Brain microvascular endothelial cell (primary cell): ENCODE data around the gene PRKCH.

Source experiments
- DNase-seq: peaks from one replicate; pipeline ENCODE4 v3.0.0-alpha.2; 2020
- H3K27ac ChIP-seq: fragments of 250-450 bp; sonication (Bioruptor Pico); 2 replicates; pipeline ENCODE4 v1.5.1; 2020; ENCODE audit warnings: mild to moderate bottlenecking, moderate library complexity
- H3K27me3 ChIP-seq: fragments of 250-450 bp; sonication (Bioruptor Pico); replicated peaks from 2 replicates; pipeline ENCODE4 v1.5.1; 2020; ENCODE audit warnings: mild to moderate bottlenecking
- H3K36me3 ChIP-seq: fragments of 250-450 bp; sonication (Bioruptor Pico); replicated peaks from 2 replicates; pipeline ENCODE4 v1.5.1; 2020; ENCODE audit warnings: mild to moderate bottlenecking
- H3K4me3 ChIP-seq: 2 replicates; pipeline ENCODE4 v1.5.1; 2011; ENCODE audit warnings: low read depth, mild to moderate bottlenecking, control low read depth, low read length, moderate library complexity
- CTCF ChIP-seq: IDR thresholded peaks from 2 replicates; pipeline ENCODE4 v1.5.1; 2011; ENCODE audit warnings: low read depth, mild to moderate bottlenecking, moderate library complexity, low read length, control low read depth, inconsistent platforms; ENCODE audit errors: missing control alignments
- in situ Hi-C: cut with HindIII; loops from 2 replicates; pipeline ENCODE4 v1.10.0; 2017; ENCODE audit warnings: low sequenced_read_pairs, low pct_ligation_motif_present

Gene PRKCH

GRCh38 chr14:61322011-61322798 lies 826 bp downstream of the PRKCH start:
- in situ Hi-C loops: no loop called here
- DNase-seq: no peak
- H3K4me3 ChIP-seq: peak overlapping the region; percentile 56
- no peak overlapping the region for H3K27ac ChIP-seq
- no peaks in the 10 kb centered on the region for H3K27me3 ChIP-seq
- no peak for TF ChIP-seq CTCF
- no peaks in the 10 kb centered on the region for H3K36me3 ChIP-seq

GRCh38 chr14:61322799-61323290 lies 1.5 kb downstream of the PRKCH start:
- no peak for DNase-seq
- Histone ChIP-seq H3K36me3 (no peaks in the 10 kb centered on the region), H3K27ac (no peak overlapping the region), H3K4me3 (no peak overlapping the region), H3K27me3 (no peaks in the 10 kb centered on the region)
- in situ Hi-C loops: no loop called here
- no peak for TF ChIP-seq CTCF

GRCh38 chr14:61323970-61324369 lies 2.6 kb downstream of the PRKCH start:
- no peak for TF ChIP-seq CTCF
- no peaks in the 10 kb centered on the region for H3K36me3 ChIP-seq
- in situ Hi-C loops: no loop called here
- H3K27me3 ChIP-seq: no peaks in the 10 kb centered on the region
- DNase-seq: no peak
- no peak overlapping the region for H3K4me3 ChIP-seq
- no peak overlapping the region for H3K27ac ChIP-seq

- in situ Hi-C loops: no loop called here
- no peak for DNase-seq
- no peaks in the 10 kb centered on the region for H3K36me3 ChIP-seq
- no peaks in the 10 kb centered on the region for H3K27me3 ChIP-seq
- no peak overlapping the region for H3K4me3 ChIP-seq
- no peak overlapping the region for H3K27ac ChIP-seq
- no peak for TF ChIP-seq CTCF
Measured at GRCh38 chr14:61325166-61325565, 3.8 kb downstream of the PRKCH start.

GRCh38 chr14:61326146-61326545 lies 4.8 kb downstream of the PRKCH start:
- no peak overlapping the region for H3K27ac ChIP-seq
- no peaks in the 10 kb centered on the region for H3K27me3 ChIP-seq
- DNase-seq: no peak
- no peak for TF ChIP-seq CTCF
- in situ Hi-C loops: no loop called here
- H3K36me3 ChIP-seq: no peaks in the 10 kb centered on the region
- H3K4me3 ChIP-seq: no peak overlapping the region

- in situ Hi-C loops: no loop called here
- peak; percentile 22 for DNase-seq
- H3K27me3 ChIP-seq: no peaks in the 10 kb centered on the region
- H3K27ac ChIP-seq: no peak overlapping the region
- H3K4me3 ChIP-seq: no peak overlapping the region
- H3K36me3 ChIP-seq: no peaks in the 10 kb centered on the region
- peak; percentile 8 for TF ChIP-seq CTCF
Measured at GRCh38 chr14:61326847-61327246, 5.5 kb downstream of the PRKCH start.
